ENCODE results near the gene NALCN. TPM values are rescaled to one million over a fixed set of nuclear protein-coding genes. Genes with fewer than 3 reads are reported as not detected.

NALCN gene
- total RNA-seq, 1 donor from 2014 or later: 3.5 TPM

GRCh38 chr13:101217086-101217485 is 199.2 kb downstream of the NALCN start:
- ATAC-seq: no peak
- no peak for TF ChIP-seq CTCF (IDR thresholded peaks at IDR 0.05)
- no peak for DNase-seq
- intact Hi-C loops (cut with DNase I): no loop called here
- Histone ChIP-seq H3K4me1 (no peaks in the 10 kb centered on the region), H3K9me3 (no peaks in the 10 kb centered on the region), H3K27ac (no peak overlapping the region), H3K4me3 (no peak overlapping the region), H3K27me3 (no peaks in the 10 kb centered on the region), H3K36me3 (no peaks in the 10 kb centered on the region)

- no peak for TF ChIP-seq CTCF (IDR thresholded peaks at IDR 0.05)
- intact Hi-C loops (cut with DNase I): no loop called here
- no peaks in the 10 kb centered on the region for H3K36me3 ChIP-seq
- ATAC-seq (no peak), DNase-seq (no peak)
- H3K4me1 ChIP-seq: no peaks in the 10 kb centered on the region
- no peak overlapping the region for H3K4me3 ChIP-seq
- H3K27ac ChIP-seq: no peak overlapping the region
- H3K27me3 ChIP-seq: no peaks in the 10 kb centered on the region
- H3K9me3 ChIP-seq: no peaks in the 10 kb centered on the region
Measured at GRCh38 chr13:101211261-101211660, 205.0 kb downstream of the NALCN start.

GRCh38 chr13:101210774-101211173 is 205.5 kb downstream of the NALCN start:
- no peak for ATAC-seq
- TF ChIP-seq CTCF (IDR thresholded peaks at IDR 0.05): no peak
- intact Hi-C loops (cut with DNase I): no loop called here

GRCh38 chr13:101209206-101209893 is 207.0 kb downstream of the NALCN start:
- Histone ChIP-seq H3K27ac (no peak overlapping the region), H3K4me1 (no peaks in the 10 kb centered on the region), H3K9me3 (no peaks in the 10 kb centered on the region), H3K36me3 (no peaks in the 10 kb centered on the region), H3K27me3 (no peaks in the 10 kb centered on the region), H3K4me3 (no peak overlapping the region)
- intact Hi-C loops (cut with DNase I): no loop called here
- no peak for TF ChIP-seq CTCF (IDR thresholded peaks at IDR 0.05)
- DNase-seq: no peak
- no peak for ATAC-seq

More at GRCh38 chr13:101210774-101211173, 205.5 kb downstream of the NALCN start:
- DNase-seq: no peak
- H3K4me3 ChIP-seq: no peak overlapping the region
- H3K9me3 ChIP-seq: no peaks in the 10 kb centered on the region
- no peaks in the 10 kb centered on the region for H3K4me1 ChIP-seq
- H3K36me3 ChIP-seq: no peaks in the 10 kb centered on the region
- H3K27ac ChIP-seq: no peak overlapping the region
- H3K27me3 ChIP-seq: no peaks in the 10 kb centered on the region

GRCh38 chr13:101205408-101205807 is 210.9 kb downstream of the NALCN start:
- H3K27me3 ChIP-seq: no peaks in the 10 kb centered on the region
- no peak for TF ChIP-seq CTCF (IDR thresholded peaks at IDR 0.05)
- no peaks in the 10 kb centered on the region for H3K4me1 ChIP-seq

More at GRCh38 chr13:101205408-101205807, 210.9 kb downstream of the NALCN start:
- H3K27ac ChIP-seq: no peak overlapping the region
- H3K4me3 ChIP-seq: no peak overlapping the region
- H3K9me3 ChIP-seq: no peaks in the 10 kb centered on the region
- ATAC-seq (no peak), DNase-seq (no peak)
- H3K36me3 ChIP-seq: no peaks in the 10 kb centered on the region
- intact Hi-C loops (cut with DNase I): no loop called here

All from upper lobe of right lung (tissue), 1 donor.